Common myeloid progenitor, CD34-positive (primary cell): ENCODE results near the gene C17orf113.
"Not testable (repeated sequence)": the region's sequence is repeated elsewhere in the genome, so short reads cannot be mapped to it uniquely, and the experiment has no call there.

Source experiments
- CTCF ChIA-PET: fragments of 350-600 bp; sonication (Branson Sonifier 250); formaldehyde crosslinking; loops from one replicate; lab custom pipeline; 2021; ENCODE audit warnings: antibody characterized with exemption; lab: Charles Lee
- POLR2A ChIA-PET: fragments of 350-600 bp; sonication (Branson Sonifier 250); formaldehyde crosslinking; loops from one replicate; lab custom pipeline; 2021; ENCODE audit warnings: antibody characterized with exemption; lab: Charles Lee
- DNase-seq, 3 donors: peaks; one replicate each; pipeline versions ENCODE4 v3.0.0 to v3.0.0-alpha.2; 2013
- H3K27ac ChIP-seq, 2 experiments: 1 replicate in 1 of 2; 2 replicates in 1 of 2; pipeline ENCODE4 v1.7.0; 2013; ENCODE audit warnings: inconsistent platforms in 2 of 2, low read length in 2 of 2, mild to moderate bottlenecking in 2 of 2, low read depth in 1 of 2, moderate library complexity in 1 of 2; ENCODE audit not compliant: severe bottlenecking in 2 of 2, insufficient read depth in 1 of 2, poor library complexity in 1 of 2
- H3K27me3 ChIP-seq, 5 experiments: replicated peaks in 2 of 5; 1 replicate in 3 of 5; 2 replicates in 2 of 5; pipeline versions ENCODE4 v1.6.1 to v1.7.0; 2013; ENCODE audit warnings: low read length in 4 of 5, mild to moderate bottlenecking in 2 of 5, moderate library complexity in 2 of 5, inconsistent platforms in 1 of 5; ENCODE audit not compliant: insufficient read depth in 5 of 5, control insufficient read depth in 4 of 5
- H3K36me3 ChIP-seq, 4 experiments: 1 replicate in 2 of 4; 2 replicates in 2 of 4; pipeline versions ENCODE4 v1.6.1 to v1.7.0; 2013; ENCODE audit warnings: low read length in 3 of 4, control low read depth in 1 of 4, mild to moderate bottlenecking in 1 of 4; ENCODE audit not compliant: control insufficient read depth in 4 of 4, insufficient read depth in 4 of 4
- H3K4me1 ChIP-seq, 4 experiments: 1 replicate in 3 of 4; 2 replicates in 1 of 4; pipeline versions ENCODE4 v1.6.1 to v1.7.1; 2013; ENCODE audit warnings: low read length in 3 of 4, mild to moderate bottlenecking in 3 of 4, control low read depth in 1 of 4, inconsistent platforms in 1 of 4, moderate library complexity in 1 of 4; ENCODE audit not compliant: control insufficient read depth in 4 of 4, insufficient read depth in 4 of 4; ENCODE audit errors: control extremely low read depth in 1 of 4
- H3K4me3 ChIP-seq, 7 experiments: 1 replicate in 4 of 7; 2 replicates in 3 of 7; pipeline versions ENCODE4 v1.5.1 to v1.7.0; 2013; ENCODE audit warnings: mild to moderate bottlenecking in 7 of 7, low read length in 6 of 7, moderate library complexity in 6 of 7, inconsistent platforms in 2 of 7, low read depth in 2 of 7, control low read depth in 1 of 7; ENCODE audit not compliant: insufficient read depth in 4 of 7, control insufficient read depth in 1 of 7; ENCODE audit errors: extremely low read depth in 1 of 7
- H3K9me3 ChIP-seq, 5 experiments: 1 replicate in 4 of 5; 2 replicates in 1 of 5; pipeline versions ENCODE4 v1.6.1 to v1.7.1; 2013; ENCODE audit warnings: low read length in 4 of 5, mild to moderate bottlenecking in 2 of 5, inconsistent platforms in 1 of 5, low read depth in 1 of 5, moderate library complexity in 1 of 5; ENCODE audit not compliant: control insufficient read depth in 4 of 5, insufficient read depth in 2 of 5; ENCODE audit errors: control extremely low read depth in 1 of 5
- WGBS: methylation state at CpG from one replicate; pipeline ENCODE4 v1.1.5; 2013; ENCODE audit not compliant: insufficient coverage; 5-methylcytosine and 5-hydroxymethylcytosine counted together

The C17orf113 gene

GRCh38 chr17:42025936-42026335 is 24.5 kb downstream of the C17orf113 start:
- Histone ChIP-seq H3K27me3 (no peaks in the 10 kb centered on the region), H3K9me3 (no peaks in the 10 kb centered on the region), H3K4me1 (peaks cover 12 to 57% (median 48%) of the 10 kb centered on the region in 4 experiments), H3K36me3 (peaks cover 10 to 26% (median 17%) of the 10 kb centered on the region in 4 experiments), H3K27ac (no peak overlapping the region), H3K4me3 (no peak overlapping the region)
- WGBS, result no CpG with 5 or more reads among the region's 3 CpGs
- CTCF ChIA-PET, result interaction anchor here (0.8 to 17.9 kb wide), 20 partner anchors 8 to 233 kb away, joined by 3 to 381 read pairs (median 8); partner anchors contain the start of genes C17orf113, DHX58, DNAJC7 and KAT2A
- DNase-seq, result no peak
- POLR2A ChIA-PET, result interaction anchor here (1.1 to 1.4 kb wide), 2 partner anchors 9 to 40 kb away, joined by 3 to 5 read pairs; partner anchors contain the start of gene DNAJC7

- H3K4me3 ChIP-seq, result peak overlapping the region in 2 of 7 experiments; percentile 4 to 26
Observed at GRCh38 chr17:42025191-42025579, 25.2 kb downstream of the C17orf113 start.

GRCh38 chr17:42023524-42024349 is 26.7 kb downstream of the C17orf113 start:
- no peaks in the 10 kb centered on the region for H3K27me3 ChIP-seq
- H3K36me3 ChIP-seq, result peaks cover 10 to 26% (median 17%) of the 10 kb centered on the region in 4 experiments
- WGBS, result 98% methylated on average over 10 of the region's 15 CpGs
- H3K4me3 ChIP-seq, result no peak overlapping the region
- no peaks in the 10 kb centered on the region for H3K9me3 ChIP-seq
- POLR2A ChIA-PET, result no interaction called here
- H3K4me1 ChIP-seq, result peaks cover 18 to 65% (median 57%) of the 10 kb centered on the region in 4 experiments
- H3K27ac ChIP-seq, result peak overlapping the region; percentile 15 to 73
- DNase-seq, result no peak
- CTCF ChIA-PET, result interaction anchor here (0.7 to 17.9 kb wide), 13 partner anchors 10 to 170 kb away, joined by 3 to 381 read pairs (median 5); partner anchors contain the start of genes CNP, DHX58 and KAT2A

More at GRCh38 chr17:42025191-42025579, 25.2 kb downstream of the C17orf113 start:
- Histone ChIP-seq H3K27me3 (no peaks in the 10 kb centered on the region), H3K4me1 (peaks cover 18 to 64% (median 54%) of the 10 kb centered on the region in 4 experiments), H3K36me3 (peaks cover 10 to 26% (median 17%) of the 10 kb centered on the region in 4 experiments), H3K9me3 (no peaks in the 10 kb centered on the region), H3K27ac (no peak overlapping the region)
- no peak for DNase-seq
- ChIA-PET POLR2A (interaction anchor here (0.6 to 1.4 kb wide), 4 partner anchors 8 to 93 kb away, joined by 3 to 5 read pairs (median 3); partner anchors contain the start of gene DNAJC7), CTCF (interaction anchor here (0.6 to 17.9 kb wide), 23 partner anchors 7 to 233 kb away, joined by 3 to 381 read pairs (median 7); partner anchors contain the start of genes C17orf113, DHX58, DNAJC7 and KAT2A)
- WGBS, result 75% methylated on average over 6 of the region's 8 CpGs

- DNase-seq, H3K27me3 ChIP-seq, H3K9me3 ChIP-seq, POLR2A ChIA-PET: not testable (repeated sequence)
- peaks cover 10 to 26% (median 17%) of the 10 kb centered on the region in 4 experiments for H3K36me3 ChIP-seq
- CTCF ChIA-PET, result interaction anchor here (0.9 to 17.9 kb wide), 11 partner anchors 8 to 174 kb away, joined by 3 to 381 read pairs (median 3); partner anchors contain the start of genes DHX58 and KAT2A
- H3K4me1 ChIP-seq, result peaks cover 24 to 55% (median 46%) of the 10 kb centered on the region in 4 experiments
- H3K4me3 ChIP-seq, result peak overlapping the region; percentile 11 to 93 (median 92)
- WGBS, result 96% methylated on average over 5 of the region's 8 CpGs
- H3K27ac ChIP-seq, result peak overlapping the region in 1 of 2 experiments; percentile 93
Observed at GRCh38 chr17:42020845-42021244, 29.6 kb downstream of the C17orf113 start.

- POLR2A ChIA-PET, result no interaction called here
- DNase-seq, result peak; percentile 93 to 94 (median 93)
- H3K4me1 ChIP-seq, result peaks cover 25 to 52% (median 42%) of the 10 kb centered on the region in 4 experiments
- peaks cover 10 to 26% (median 17%) of the 10 kb centered on the region in 4 experiments for H3K36me3 ChIP-seq
- WGBS, result 9% methylated on average over 38 of the region's 49 CpGs
- H3K27ac ChIP-seq, result peak within 1 kb of the TSS; percentile 76 to 93
- H3K27me3 ChIP-seq, result no peaks in the 10 kb centered on the region
- H3K4me3 ChIP-seq, result peak within 1 kb of the TSS; percentile 74 to 93 (median 92)
- H3K9me3 ChIP-seq, result no peaks in the 10 kb centered on the region
- CTCF ChIA-PET, result interaction anchor here (0.9 to 17.9 kb wide), 13 partner anchors 9 to 175 kb away, joined by 3 to 381 read pairs (median 4); partner anchors contain the start of genes DHX58, KAT2A and ZNF385C
Observed at GRCh38 chr17:42019509-42020404, 30.6 kb downstream of the C17orf113 start, which contains the start of gene NKIRAS2. Gene NKIRAS2, plus strand, starts transcription at chr17:42020090. Its CDS starts 1,488 bp downstream, at chr17:42021578.

- ChIA-PET POLR2A (interaction anchor here (0.7 to 1.4 kb wide), 2 partner anchors 11 to 50 kb away, joined by 3 to 5 read pairs; no protein-coding TSS in a partner anchor), CTCF (interaction anchor here (1.1 to 17.9 kb wide), 11 partner anchors 7 to 92 kb away, joined by 3 to 381 read pairs (median 6); partner anchors contain the start of genes DHX58, KAT2A and ZNF385C)
- DNase-seq, result no peak
- no peak overlapping the region for H3K4me3 ChIP-seq
- 100% methylated on average over 2 of the region's 4 CpGs for WGBS
- H3K36me3 ChIP-seq, result peaks cover 7 to 23% (median 15%) of the 10 kb centered on the region in 4 experiments
- H3K27ac ChIP-seq, result no peak overlapping the region
- H3K4me1 ChIP-seq, result peaks cover 18 to 44% (median 36%) of the 10 kb centered on the region in 4 experiments
- no peaks in the 10 kb centered on the region for H3K9me3 ChIP-seq
- H3K27me3 ChIP-seq, result no peaks in the 10 kb centered on the region
Observed at GRCh38 chr17:42018988-42019387, 31.4 kb downstream of the C17orf113 start.
